Sigmoid colon (tissue), 4 donors: ENCODE results near the gene TMPRSS12.

Source experiments
- EP300 ChIP-seq, 4 donors: sonication (generic); formaldehyde crosslinking; IDR thresholded peaks; one replicate each; pipeline ENCODE4 v1.6.1; 2017; ENCODE audit warnings: antibody characterized with exemption in 4 of 4
- POLR2AphosphoS5 ChIP-seq, 4 donors: sonication (generic); formaldehyde crosslinking; IDR thresholded peaks; one replicate each; pipeline ENCODE4 v1.6.1; 2017; ENCODE audit warnings: antibody characterized with exemption in 4 of 4
- TF ChIP-seq, protein P1 (sequence below), 4 experiments: fragments of 450-650 bp in 3 of 4; fragments of 200-600 bp in 1 of 4; IDR thresholded peaks; one replicate each; pipeline ENCODE4 v1.5.1; 2016 to 2019; ENCODE audit warnings: antibody characterized with exemption in 4 of 4, mild to moderate bottlenecking in 3 of 4, moderate library complexity in 2 of 4

DNA sequence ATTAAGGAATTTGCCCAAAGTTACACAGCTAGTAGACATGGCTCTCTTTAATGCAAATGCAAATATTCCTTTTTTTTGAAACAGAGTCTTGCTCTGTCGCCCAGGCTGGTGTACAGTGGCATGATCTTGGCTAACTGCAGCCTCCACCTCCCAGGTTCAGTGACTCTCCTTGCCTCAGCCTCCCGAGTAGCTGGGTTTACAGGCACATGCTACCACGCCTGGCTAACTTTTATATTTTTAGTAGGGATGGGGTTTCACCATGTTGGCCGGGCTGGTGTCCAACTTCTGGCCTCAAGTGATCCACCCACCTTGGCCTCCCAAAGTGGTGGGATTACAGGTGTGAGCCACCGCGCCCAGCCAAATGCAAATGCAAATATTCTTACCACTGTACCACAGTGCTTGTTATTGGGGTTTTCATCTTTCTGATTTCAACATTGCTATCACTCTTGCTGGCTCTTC is 85.1 kb downstream of the TMPRSS12 start:
- TF ChIP-seq, protein P1, sequence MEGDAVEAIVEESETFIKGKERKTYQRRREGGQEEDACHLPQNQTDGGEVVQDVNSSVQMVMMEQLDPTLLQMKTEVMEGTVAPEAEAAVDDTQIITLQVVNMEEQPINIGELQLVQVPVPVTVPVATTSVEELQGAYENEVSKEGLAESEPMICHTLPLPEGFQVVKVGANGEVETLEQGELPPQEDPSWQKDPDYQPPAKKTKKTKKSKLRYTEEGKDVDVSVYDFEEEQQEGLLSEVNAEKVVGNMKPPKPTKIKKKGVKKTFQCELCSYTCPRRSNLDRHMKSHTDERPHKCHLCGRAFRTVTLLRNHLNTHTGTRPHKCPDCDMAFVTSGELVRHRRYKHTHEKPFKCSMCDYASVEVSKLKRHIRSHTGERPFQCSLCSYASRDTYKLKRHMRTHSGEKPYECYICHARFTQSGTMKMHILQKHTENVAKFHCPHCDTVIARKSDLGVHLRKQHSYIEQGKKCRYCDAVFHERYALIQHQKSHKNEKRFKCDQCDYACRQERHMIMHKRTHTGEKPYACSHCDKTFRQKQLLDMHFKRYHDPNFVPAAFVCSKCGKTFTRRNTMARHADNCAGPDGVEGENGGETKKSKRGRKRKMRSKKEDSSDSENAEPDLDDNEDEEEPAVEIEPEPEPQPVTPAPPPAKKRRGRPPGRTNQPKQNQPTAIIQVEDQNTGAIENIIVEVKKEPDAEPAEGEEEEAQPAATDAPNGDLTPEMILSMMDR (IDR thresholded peaks at IDR 0.05): no peak
- TF ChIP-seq EP300 (IDR thresholded peaks at IDR 0.05) (no peak), POLR2AphosphoS5 (IDR thresholded peaks at IDR 0.05) (no peak)
